Upper lobe of left lung (tissue), 4 donors: Measurements from ENCODE around the gene DAPK1.
A peak's percentile ranks its signal among the peaks of the same experiment; 100 is the strongest.

Experiments used
- EP300 ChIP-seq, 4 donors: sonication (generic); formaldehyde crosslinking; IDR thresholded peaks; one replicate each; pipeline ENCODE4 v1.5.1; 2017; ENCODE audit warnings: antibody characterized with exemption in 4 of 4, control low read depth in 2 of 4
- POLR2A ChIP-seq, 4 donors: fragments of 450-650 bp; IDR thresholded peaks; one replicate each; pipeline ENCODE4 v1.5.1; 2016 to 2017; ENCODE audit warnings: antibody characterized with exemption in 4 of 4, mild to moderate bottlenecking in 2 of 4
- POLR2AphosphoS5 ChIP-seq, 2 donors: sonication (generic); formaldehyde crosslinking; IDR thresholded peaks; one replicate each; pipeline ENCODE4 v1.5.1; 2017; ENCODE audit warnings: antibody characterized with exemption in 2 of 2
- TF ChIP-seq, protein P1 (sequence below), 6 experiments: fragments of 450-650 bp in 4 of 6; fragments of 200-600 bp in 2 of 6; sonication (generic) in 2 of 6; IDR thresholded peaks; one replicate each; pipeline ENCODE4 v1.5.1; 2016 to 2019; ENCODE audit warnings: antibody characterized with exemption in 6 of 6

GRCh38 chr9:87714819-87715218 lies 217.2 kb downstream of the DAPK1 start:
- TF ChIP-seq POLR2A (IDR thresholded peaks at IDR 0.05): no peak
- TF ChIP-seq, protein P1, sequence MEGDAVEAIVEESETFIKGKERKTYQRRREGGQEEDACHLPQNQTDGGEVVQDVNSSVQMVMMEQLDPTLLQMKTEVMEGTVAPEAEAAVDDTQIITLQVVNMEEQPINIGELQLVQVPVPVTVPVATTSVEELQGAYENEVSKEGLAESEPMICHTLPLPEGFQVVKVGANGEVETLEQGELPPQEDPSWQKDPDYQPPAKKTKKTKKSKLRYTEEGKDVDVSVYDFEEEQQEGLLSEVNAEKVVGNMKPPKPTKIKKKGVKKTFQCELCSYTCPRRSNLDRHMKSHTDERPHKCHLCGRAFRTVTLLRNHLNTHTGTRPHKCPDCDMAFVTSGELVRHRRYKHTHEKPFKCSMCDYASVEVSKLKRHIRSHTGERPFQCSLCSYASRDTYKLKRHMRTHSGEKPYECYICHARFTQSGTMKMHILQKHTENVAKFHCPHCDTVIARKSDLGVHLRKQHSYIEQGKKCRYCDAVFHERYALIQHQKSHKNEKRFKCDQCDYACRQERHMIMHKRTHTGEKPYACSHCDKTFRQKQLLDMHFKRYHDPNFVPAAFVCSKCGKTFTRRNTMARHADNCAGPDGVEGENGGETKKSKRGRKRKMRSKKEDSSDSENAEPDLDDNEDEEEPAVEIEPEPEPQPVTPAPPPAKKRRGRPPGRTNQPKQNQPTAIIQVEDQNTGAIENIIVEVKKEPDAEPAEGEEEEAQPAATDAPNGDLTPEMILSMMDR (IDR thresholded peaks at IDR 0.05): no peak
- peak; percentile 33 to 68 for TF ChIP-seq POLR2AphosphoS5 (IDR thresholded peaks at IDR 0.05)
- peak in 1 of 4 donors; percentile 47 for TF ChIP-seq EP300 (IDR thresholded peaks at IDR 0.05)
